ENCODE measurements around the gene NRG2.

DNA sequence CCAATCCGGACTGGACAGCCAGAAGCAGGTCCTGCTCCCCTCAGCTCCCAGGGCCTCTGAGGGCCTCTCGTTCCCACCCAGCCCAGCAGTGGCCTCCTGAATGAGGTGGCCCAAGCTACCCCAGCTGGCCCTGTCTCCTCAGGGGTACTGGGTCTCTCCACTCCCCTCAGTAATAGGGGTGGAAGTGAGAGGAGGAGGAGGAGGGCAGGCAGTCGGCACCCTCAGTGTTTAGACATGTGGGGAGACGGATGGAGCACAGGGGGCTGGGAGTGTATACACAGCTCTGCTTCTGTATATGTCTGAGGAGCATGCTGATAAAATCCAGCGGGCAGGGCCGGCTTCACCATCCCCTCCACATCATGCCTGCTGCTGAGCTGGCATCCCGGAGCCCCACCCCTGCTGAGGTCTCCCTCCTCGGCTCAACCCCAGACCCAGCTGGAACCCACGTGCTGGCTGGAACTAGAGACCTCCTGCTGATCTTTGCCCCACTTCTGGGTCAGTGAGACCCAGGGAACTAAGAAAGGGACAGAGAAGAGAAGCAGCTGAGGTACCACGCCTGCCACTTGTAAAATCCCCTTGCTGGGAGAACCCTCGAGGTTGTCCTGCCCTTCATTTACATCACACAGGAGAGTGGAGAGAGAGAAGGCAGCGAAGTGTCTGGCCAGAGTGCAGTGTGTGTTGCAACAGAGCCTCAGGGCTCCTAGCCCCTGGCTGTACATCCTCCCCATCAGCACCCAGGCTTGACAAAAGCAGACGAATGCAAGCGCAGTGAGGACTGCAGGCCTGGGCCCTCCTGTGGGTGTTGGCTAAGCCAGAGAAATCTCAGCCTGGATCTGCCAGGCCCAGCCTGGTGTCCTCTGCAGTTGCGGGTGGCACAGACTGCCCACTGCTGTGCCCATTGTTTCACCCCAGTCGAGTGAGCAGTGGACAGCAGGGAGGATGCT lies 170.0 kb downstream of the NRG2 start:
- TF ChIP-seq, protein P1, sequence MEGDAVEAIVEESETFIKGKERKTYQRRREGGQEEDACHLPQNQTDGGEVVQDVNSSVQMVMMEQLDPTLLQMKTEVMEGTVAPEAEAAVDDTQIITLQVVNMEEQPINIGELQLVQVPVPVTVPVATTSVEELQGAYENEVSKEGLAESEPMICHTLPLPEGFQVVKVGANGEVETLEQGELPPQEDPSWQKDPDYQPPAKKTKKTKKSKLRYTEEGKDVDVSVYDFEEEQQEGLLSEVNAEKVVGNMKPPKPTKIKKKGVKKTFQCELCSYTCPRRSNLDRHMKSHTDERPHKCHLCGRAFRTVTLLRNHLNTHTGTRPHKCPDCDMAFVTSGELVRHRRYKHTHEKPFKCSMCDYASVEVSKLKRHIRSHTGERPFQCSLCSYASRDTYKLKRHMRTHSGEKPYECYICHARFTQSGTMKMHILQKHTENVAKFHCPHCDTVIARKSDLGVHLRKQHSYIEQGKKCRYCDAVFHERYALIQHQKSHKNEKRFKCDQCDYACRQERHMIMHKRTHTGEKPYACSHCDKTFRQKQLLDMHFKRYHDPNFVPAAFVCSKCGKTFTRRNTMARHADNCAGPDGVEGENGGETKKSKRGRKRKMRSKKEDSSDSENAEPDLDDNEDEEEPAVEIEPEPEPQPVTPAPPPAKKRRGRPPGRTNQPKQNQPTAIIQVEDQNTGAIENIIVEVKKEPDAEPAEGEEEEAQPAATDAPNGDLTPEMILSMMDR (IDR thresholded peaks at IDR 0.05), result no peak
- TF ChIP-seq POLR2A (IDR thresholded peaks at IDR 0.05), result no peak
